Panc1 (cell line): Measurements from ENCODE around the gene LCE3E. TPM values are rescaled to one million over a fixed set of nuclear protein-coding genes. Genes with fewer than 3 reads are reported as not detected.

Source experiments
- ATAC-seq: fragments of 200-7000 bp; cut with Tn5 transposase; 2 replicates; pipeline ENCODE4 v1.9.1; 2020; ENCODE audit warnings: mild to moderate bottlenecking, moderate library complexity
- BruUV-seq: library from RNA; stranded (reverse); fragments of 400-500 nt; replicated peaks from 2 replicates; lab custom pipeline; 2021; lab: Mats Ljungman, UMichigan
- CTCF ChIA-PET: fragments of 300-600 bp; sonication (Branson Sonifier 250); formaldehyde crosslinking; loops from one replicate; lab custom pipeline; 2022; ENCODE audit warnings: antibody characterized with exemption; lab: Charles Lee
- POLR2A ChIA-PET: fragments of 300-600 bp; sonication (Branson Sonifier 250); formaldehyde crosslinking; loops from one replicate; lab custom pipeline; 2022; ENCODE audit warnings: antibody characterized with exemption; lab: Charles Lee
- DNase-seq: peaks from one replicate; pipeline ENCODE4 v3.0.0-alpha.2; 2010; ENCODE audit warnings: low read depth, low spot score
- H3K27ac ChIP-seq: 2 replicates; pipeline ENCODE4 v1.5.1; 2011; ENCODE audit warnings: mild to moderate bottlenecking, low read length, inconsistent platforms
- H3K27me3 ChIP-seq: fragments of 200-500 bp; sonication (Bioruptor generic); 2 replicates; pipeline ENCODE4 v1.6.0; 2014; ENCODE audit warnings: low read length, inconsistent platforms; ENCODE audit not compliant: control insufficient read depth, insufficient read depth
- H3K36me3 ChIP-seq: fragments of 200-500 bp; sonication (Bioruptor generic); 2 replicates; pipeline ENCODE4 v1.5.1; 2014; ENCODE audit warnings: inconsistent platforms, mild to moderate bottlenecking, low read length, moderate library complexity; ENCODE audit not compliant: control insufficient read depth, insufficient read depth
- H3K4me1 ChIP-seq: 2 replicates; pipeline ENCODE4 v1.5.1; 2011; ENCODE audit warnings: inconsistent platforms, mild to moderate bottlenecking, low read length, moderate library complexity; ENCODE audit not compliant: control insufficient read depth, insufficient read depth
- H3K4me3 ChIP-seq, 2 experiments: 2 replicates each; pipeline ENCODE4 v1.5.1; 2011 to 2012; ENCODE audit warnings: low read depth in 2 of 2, low read length in 2 of 2, mild to moderate bottlenecking in 2 of 2, inconsistent platforms in 1 of 2, moderate library complexity in 1 of 2
- H3K9me3 ChIP-seq: fragments of 200-500 bp; sonication (Bioruptor generic); 2 replicates; pipeline ENCODE4 v1.5.1; 2014; ENCODE audit warnings: low read depth, mild to moderate bottlenecking, inconsistent platforms, low read length, moderate library complexity; ENCODE audit not compliant: control insufficient read depth, insufficient read depth
- CTCF ChIP-seq: fragments of 450-650 bp; IDR thresholded peaks from 2 replicates; pipeline ENCODE4 v1.5.1; 2017; ENCODE audit warnings: mild to moderate bottlenecking
- POLR2AphosphoS5 ChIP-seq: IDR thresholded peaks from 2 replicates; pipeline ENCODE4 v1.6.1; 2012; ENCODE audit warnings: mild to moderate bottlenecking, low read depth, low read length, moderate library complexity
- SIN3A ChIP-seq: IDR thresholded peaks from 2 replicates; pipeline ENCODE4 v1.6.1; 2012; ENCODE audit warnings: low read depth, mild to moderate bottlenecking, low read length, moderate library complexity, borderline replicate concordance; ENCODE audit not compliant: insufficient read depth
- TCF7L2 ChIP-seq: IDR thresholded peaks from 2 replicates; pipeline ENCODE4 v1.6.1; 2011; ENCODE audit warnings: mild to moderate bottlenecking, low read depth, low read length, inconsistent platforms
- in situ Hi-C: cut with HindIII; loops from 2 replicates; pipeline ENCODE4 v1.10.0; 2016; ENCODE audit warnings: low sequenced_read_pairs, low pct_unique_long_range_greater_than_20kb
- intact Hi-C: fragments of 100-400 bp; cut with micrococcal nuclease; formaldehyde crosslinking; loops from one replicate; pipeline ENCODE4 v1.10.0; 2022; ENCODE audit not compliant: unreplicated experiment
- total RNA-seq: library from RNA; stranded (reverse); gene quantifications from one replicate; pipeline ENCODE4 v1.2.1, GENCODE V29; 2021; ENCODE audit not compliant: unreplicated experiment
- TF ChIP-seq, protein P1 (sequence below), 2 experiments: IDR thresholded peaks; 2 replicates each; pipeline ENCODE4 v1.6.1; 2011 to 2012; ENCODE audit warnings: low read depth in 2 of 2, control low read depth in 1 of 2, low read length in 1 of 2, mild to moderate bottlenecking in 1 of 2, moderate library complexity in 1 of 2; ENCODE audit not compliant: insufficient read depth in 1 of 2

The LCE3E gene
- total RNA-seq, 1 experiment from 2014 or later, result not detected

GRCh38 chr1:152599934-152600333 is 33.4 kb upstream of the LCE3E start, which contains the start of gene LCE3C:
Gene LCE3C, plus strand, starts transcription at chr1:152600234. Its CDS starts 498 bp downstream, at chr1:152600732.
- H3K27ac ChIP-seq, result no peak within 1 kb of the TSS
- no peaks in the 10 kb centered on the region for H3K27me3 ChIP-seq
- in situ Hi-C loops (no loop called here), intact Hi-C loops (no loop called here)
- TF ChIP-seq SIN3A (no peak), TCF7L2 (no peak), CTCF (no peak), POLR2AphosphoS5 (no peak)
- TF ChIP-seq, protein P1, sequence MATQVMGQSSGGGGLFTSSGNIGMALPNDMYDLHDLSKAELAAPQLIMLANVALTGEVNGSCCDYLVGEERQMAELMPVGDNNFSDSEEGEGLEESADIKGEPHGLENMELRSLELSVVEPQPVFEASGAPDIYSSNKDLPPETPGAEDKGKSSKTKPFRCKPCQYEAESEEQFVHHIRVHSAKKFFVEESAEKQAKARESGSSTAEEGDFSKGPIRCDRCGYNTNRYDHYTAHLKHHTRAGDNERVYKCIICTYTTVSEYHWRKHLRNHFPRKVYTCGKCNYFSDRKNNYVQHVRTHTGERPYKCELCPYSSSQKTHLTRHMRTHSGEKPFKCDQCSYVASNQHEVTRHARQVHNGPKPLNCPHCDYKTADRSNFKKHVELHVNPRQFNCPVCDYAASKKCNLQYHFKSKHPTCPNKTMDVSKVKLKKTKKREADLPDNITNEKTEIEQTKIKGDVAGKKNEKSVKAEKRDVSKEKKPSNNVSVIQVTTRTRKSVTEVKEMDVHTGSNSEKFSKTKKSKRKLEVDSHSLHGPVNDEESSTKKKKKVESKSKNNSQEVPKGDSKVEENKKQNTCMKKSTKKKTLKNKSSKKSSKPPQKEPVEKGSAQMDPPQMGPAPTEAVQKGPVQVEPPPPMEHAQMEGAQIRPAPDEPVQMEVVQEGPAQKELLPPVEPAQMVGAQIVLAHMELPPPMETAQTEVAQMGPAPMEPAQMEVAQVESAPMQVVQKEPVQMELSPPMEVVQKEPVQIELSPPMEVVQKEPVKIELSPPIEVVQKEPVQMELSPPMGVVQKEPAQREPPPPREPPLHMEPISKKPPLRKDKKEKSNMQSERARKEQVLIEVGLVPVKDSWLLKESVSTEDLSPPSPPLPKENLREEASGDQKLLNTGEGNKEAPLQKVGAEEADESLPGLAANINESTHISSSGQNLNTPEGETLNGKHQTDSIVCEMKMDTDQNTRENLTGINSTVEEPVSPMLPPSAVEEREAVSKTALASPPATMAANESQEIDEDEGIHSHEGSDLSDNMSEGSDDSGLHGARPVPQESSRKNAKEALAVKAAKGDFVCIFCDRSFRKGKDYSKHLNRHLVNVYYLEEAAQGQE (IDR thresholded peaks at IDR 0.05; ENCODE audit: insufficient read depth in 1 of 2, low read depth in 2 of 2, low read length in 1 of 2), result no peak
- no peak within 1 kb of the TSS for H3K4me3 ChIP-seq
- no peak for ATAC-seq
- H3K9me3 ChIP-seq, result no peaks in the 10 kb centered on the region
- BruUV-seq, result no TSS peak
- no peaks in the 10 kb centered on the region for H3K4me1 ChIP-seq
- DNase-seq, result no peak
- no peaks in the 10 kb centered on the region for H3K36me3 ChIP-seq
- CTCF ChIA-PET, result no interaction called here
- POLR2A ChIA-PET, result no interaction called here

DNA sequence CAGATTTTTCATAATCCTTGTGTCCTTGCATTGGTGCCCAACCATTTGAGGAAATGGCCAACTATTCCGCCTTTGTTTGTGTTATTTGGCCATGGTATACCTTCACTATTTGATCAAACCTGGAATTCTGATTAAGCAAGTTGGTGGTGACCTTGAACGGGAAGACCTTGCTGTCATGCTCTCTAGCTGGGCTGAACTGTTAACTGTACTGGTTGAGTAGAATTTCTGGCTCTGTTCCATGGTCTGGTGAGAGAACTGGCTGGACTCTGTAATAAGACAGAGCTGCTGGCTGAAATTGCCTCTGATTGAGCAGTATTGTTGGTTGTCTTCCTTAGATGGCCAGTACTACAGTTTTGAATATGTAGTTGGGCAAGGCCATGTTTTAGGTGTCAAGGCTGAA is 30.4 kb upstream of the LCE3E start:
- no peaks in the 10 kb centered on the region for H3K36me3 ChIP-seq
- no peak for DNase-seq
- ATAC-seq, result no peak
- ChIA-PET POLR2A (no interaction called here), CTCF (no interaction called here)
- BruUV-seq, result no TSS peak
- TF ChIP-seq SIN3A, result no peak
- no peak for TF ChIP-seq POLR2AphosphoS5
- TF ChIP-seq, protein P1 (IDR thresholded peaks at IDR 0.05; ENCODE audit: insufficient read depth in 1 of 2, low read depth in 2 of 2, low read length in 1 of 2), result no peak
- TF ChIP-seq TCF7L2, result no peak
- no peak for TF ChIP-seq CTCF
- H3K4me3 ChIP-seq, result no peak overlapping the region
- intact Hi-C loops (no loop called here), in situ Hi-C loops (no loop called here)
- H3K27ac ChIP-seq, result no peak overlapping the region
- H3K27me3 ChIP-seq, result no peaks in the 10 kb centered on the region
- no peaks in the 10 kb centered on the region for H3K9me3 ChIP-seq
- H3K4me1 ChIP-seq, result no peaks in the 10 kb centered on the region
